ENCODE data around the gene MLXIP.

DNA sequence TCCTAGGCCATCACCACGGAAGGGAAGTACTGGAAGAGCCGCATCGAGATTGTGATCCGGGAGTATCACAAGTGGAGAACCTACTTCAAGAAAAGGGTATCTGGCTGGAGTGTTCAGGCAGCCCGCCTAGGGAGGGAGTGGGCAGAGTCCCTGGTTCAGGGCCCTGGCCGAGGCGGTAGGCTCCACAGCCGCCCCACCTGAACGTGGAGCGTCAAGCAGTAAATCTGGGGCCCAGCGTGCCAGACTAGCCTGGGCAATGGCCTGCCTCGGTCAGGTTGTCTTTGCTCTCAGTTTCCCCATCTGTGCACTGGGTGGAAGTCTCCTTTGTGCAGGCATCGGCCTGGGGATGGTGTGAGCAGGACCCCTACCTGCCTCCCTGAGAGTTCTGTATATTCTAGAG is 50.6 kb downstream of the MLXIP start:
- no peak for TF ChIP-seq EZH2 (IDR thresholded peaks at IDR 0.05; ENCODE audit: borderline replicate concordance, low read depth, low read length, severe bottlenecking)
- TF ChIP-seq, protein P1, sequence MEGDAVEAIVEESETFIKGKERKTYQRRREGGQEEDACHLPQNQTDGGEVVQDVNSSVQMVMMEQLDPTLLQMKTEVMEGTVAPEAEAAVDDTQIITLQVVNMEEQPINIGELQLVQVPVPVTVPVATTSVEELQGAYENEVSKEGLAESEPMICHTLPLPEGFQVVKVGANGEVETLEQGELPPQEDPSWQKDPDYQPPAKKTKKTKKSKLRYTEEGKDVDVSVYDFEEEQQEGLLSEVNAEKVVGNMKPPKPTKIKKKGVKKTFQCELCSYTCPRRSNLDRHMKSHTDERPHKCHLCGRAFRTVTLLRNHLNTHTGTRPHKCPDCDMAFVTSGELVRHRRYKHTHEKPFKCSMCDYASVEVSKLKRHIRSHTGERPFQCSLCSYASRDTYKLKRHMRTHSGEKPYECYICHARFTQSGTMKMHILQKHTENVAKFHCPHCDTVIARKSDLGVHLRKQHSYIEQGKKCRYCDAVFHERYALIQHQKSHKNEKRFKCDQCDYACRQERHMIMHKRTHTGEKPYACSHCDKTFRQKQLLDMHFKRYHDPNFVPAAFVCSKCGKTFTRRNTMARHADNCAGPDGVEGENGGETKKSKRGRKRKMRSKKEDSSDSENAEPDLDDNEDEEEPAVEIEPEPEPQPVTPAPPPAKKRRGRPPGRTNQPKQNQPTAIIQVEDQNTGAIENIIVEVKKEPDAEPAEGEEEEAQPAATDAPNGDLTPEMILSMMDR (IDR thresholded peaks at IDR 0.05; ENCODE audit: borderline replicate concordance, extremely low read depth, low read length, poor library complexity, severe bottlenecking), result no peak
